HG03045 (cell line): ENCODE measurements around the gene NHERF2.

Experiments used
- ATAC-seq: cut with Tn5 transposase; IDR thresholded peaks from one replicate; pipeline ENCODE4 v1.9.1; 2021; ENCODE audit warnings: mild to moderate bottlenecking, moderate library complexity; ENCODE audit not compliant: unreplicated experiment

NHERF2 gene

DNA sequence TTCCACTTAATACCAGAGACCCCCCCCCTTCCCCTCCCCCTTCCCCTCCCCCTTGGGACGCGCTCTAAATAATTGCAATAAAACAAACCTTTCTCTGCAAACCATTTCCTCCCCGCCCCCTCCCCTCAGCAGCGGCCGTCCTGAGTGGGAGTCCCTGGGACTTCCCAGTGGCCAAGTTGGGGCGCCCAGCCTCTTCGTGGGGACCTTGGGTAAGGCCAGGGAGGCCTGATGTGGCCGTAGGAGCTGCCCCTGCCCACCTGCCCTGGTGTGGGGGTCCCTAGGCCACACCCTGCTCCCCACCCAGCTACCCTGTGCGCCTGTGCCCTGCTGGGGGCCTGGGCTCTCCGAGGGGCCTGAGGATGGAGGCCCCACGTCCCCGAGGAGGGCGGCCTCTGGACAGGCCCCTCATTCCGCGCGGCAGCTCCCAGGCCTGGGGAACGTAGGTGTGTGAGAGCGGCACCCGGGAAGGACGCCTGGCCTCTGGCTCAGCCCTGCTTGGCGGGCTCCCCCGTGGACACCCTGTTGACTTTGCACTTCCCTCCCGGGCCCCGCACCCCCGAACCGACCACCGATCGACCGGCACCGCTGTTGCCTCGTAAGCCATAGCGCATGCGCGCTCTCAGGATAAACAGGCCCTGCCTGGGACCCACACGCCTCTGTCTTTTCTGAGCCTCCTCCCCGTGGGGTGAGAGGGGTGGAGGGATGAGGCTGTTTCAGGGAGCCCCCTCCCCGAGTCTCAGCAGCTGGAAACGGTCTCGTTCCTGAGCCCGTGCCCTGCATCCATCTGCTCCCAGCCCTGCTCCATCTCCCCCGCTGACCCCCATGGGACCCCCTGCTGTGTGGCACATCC, 11.9 kb downstream of the NHERF2 start:
- ATAC-seq, result no peak

GRCh38 chr16:2039274-2040031, 12.8 kb downstream of the NHERF2 start:
- no peak for ATAC-seq

DNA sequence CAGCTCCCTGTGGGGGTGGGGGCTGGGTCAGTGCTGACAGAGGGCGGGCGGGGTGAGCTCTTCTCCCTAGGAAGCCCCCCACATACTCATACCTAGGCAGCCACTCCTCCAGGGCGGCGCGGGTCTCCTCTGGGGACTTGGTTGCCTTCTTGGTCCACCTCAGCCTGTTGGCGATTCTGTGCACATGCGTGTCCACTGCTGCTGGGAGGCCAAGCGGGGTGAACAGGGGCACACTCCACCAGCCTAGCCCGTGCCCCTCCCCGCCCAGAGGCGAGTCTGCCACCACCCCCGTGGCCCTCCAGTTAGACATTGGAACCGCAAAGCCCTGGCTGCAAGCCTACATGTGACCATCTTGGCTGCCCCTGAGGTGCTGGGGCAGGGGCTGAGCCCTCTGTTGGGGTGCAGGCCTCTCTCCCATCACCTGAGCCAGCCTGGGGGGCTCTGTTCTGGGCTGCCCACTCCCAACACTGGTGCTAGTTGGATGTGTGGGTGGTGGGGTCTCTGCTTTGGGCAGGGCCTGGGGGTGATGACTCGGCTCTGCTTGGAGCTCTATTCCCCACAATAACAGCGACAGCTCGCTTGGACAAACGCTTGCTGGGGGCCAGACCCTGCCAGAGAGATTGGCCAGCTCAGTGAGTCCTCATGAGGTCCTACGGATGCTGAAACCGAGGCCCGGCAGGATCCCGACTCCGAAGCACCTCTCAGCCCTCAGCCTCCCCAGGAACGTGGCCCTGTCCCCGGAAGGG, 13.5 kb downstream of the NHERF2 start:
- ATAC-seq, result no peak

- ATAC-seq, result no peak
Observed at GRCh38 chr16:2040787-2041522, 14.3 kb downstream of the NHERF2 start.

GRCh38 chr16:2042171-2042985, 15.7 kb downstream of the NHERF2 start:
- no peak for ATAC-seq

- ATAC-seq, result no peak
Observed at GRCh38 chr16:2042986-2043666, 16.4 kb downstream of the NHERF2 start.

- no peak for ATAC-seq
Observed at GRCh38 chr16:2043667-2044451, 17.2 kb downstream of the NHERF2 start.

- no peak for ATAC-seq
Observed at GRCh38 chr16:2044541-2044940, 17.8 kb downstream of the NHERF2 start.

DNA sequence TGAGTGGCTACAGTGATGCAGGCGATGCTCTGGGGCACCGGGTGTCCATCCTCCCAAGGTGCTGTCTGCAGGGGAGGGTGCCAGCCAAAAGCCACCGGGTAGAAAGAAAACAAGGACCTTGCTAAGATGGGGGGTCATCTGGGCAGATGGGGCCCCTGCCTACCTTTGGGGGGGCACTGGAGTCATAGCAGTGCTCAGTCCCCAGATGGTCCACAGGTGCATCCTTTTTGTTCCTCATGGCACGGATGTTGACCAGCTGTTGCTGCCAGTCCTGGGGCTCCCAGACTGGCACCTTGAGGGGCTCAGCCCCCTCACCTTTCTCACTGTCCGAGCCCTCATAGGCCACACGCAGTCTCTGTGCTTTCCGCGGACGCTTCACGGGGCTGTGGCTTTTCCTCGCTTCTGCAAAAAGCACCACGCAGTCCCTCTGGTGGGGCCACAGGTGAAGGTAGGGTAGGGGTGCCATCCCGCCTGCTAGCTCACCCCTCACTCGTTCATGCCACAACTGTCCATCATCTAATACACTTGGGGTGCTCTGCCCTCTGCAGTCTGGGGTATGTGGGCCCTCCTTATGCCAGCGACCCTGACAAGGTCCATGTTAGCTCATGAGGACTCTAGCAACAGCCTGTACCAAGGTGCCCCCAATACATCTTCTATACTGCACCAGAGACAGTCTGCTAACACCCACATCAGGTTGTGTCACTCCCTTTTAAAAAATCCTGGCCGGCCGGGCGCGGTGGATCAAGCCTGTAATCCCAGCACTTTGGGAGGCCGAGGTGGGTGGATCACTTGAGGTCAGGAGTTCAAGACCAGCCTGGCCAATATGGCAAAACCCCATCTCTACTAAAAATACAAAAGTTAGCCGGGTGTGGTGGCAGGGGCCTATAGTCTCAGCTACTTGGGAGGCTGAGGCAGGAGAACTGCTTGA, 19.5 kb downstream of the NHERF2 start:
- no peak for ATAC-seq

GRCh38 chr16:2046893-2047329, 20.2 kb downstream of the NHERF2 start:
- ATAC-seq, result no peak

DNA sequence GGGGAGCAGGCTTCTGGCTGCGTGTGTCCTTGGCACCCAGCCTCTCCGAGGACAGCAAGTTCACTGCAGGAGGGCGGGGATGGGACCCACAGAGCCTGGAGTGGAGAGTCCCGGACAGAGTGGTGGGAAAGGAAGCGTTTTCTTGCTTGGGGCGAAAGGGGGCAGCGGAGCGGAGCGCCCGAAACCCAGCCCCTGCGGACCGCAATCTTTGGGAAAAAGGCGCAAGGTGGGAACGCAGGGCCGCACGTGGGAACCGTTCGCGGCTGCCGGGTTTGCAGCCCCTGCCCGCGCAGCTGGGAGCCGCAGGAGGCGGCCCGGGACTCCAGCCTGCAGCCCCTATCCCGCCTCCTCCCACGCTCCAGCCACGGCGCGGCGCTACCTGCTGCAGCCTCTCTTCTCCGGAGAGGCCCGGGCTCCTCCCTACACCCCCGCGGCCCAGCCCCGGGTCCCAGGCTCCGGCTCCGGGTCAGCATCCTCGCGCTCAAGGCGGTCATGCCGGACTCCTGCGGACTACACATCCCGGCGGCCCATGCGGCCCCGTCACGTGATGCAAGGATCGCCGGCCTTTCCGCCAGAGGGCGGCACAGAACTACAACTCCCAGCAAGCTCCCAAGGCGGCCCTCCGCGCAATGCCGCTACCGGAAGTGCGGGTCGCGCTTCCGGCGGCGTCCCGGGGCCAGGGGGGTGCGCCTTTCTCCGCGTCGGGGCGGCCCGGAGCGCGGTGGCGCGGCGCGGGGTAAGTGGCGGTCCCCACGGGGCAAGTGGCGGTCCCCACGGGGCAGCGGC, 20.8 kb downstream of the NHERF2 start, which contains the start of the genes NTHL1 and TSC2:
Gene NTHL1 (minus strand): TSS at position 505 of the 786 bp plus-strand sequence. CDS start 11 bp downstream, at position 494.
Gene TSC2 (plus strand): TSS at position 656 of the 786 bp plus-strand sequence. CDS start 631 bp downstream, outside the sequence.
- ATAC-seq, result peak; percentile 88

DNA sequence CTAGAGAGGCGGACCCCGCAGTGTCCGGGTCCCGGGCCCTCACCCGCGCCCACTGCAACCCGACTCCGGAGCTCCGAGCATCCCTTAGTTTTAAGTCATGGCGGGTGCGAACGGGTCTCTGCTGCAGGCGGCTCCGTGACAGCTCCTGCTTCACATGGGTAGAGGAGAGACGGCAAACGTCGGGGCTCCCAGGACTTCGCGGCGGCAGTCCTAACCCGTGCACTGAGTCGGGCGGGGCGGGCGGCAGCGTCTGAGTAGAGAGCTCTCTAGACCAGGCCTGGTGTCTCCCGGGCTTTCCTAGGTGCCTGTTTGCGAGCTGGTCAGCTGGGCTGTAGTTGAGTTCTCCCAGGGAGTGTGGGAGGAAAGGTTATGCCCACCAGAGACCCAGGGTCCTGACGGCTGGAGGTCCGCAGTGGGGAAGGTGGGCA, 21.4 kb downstream of the NHERF2 start:
- ATAC-seq, result peak; percentile 1

DNA sequence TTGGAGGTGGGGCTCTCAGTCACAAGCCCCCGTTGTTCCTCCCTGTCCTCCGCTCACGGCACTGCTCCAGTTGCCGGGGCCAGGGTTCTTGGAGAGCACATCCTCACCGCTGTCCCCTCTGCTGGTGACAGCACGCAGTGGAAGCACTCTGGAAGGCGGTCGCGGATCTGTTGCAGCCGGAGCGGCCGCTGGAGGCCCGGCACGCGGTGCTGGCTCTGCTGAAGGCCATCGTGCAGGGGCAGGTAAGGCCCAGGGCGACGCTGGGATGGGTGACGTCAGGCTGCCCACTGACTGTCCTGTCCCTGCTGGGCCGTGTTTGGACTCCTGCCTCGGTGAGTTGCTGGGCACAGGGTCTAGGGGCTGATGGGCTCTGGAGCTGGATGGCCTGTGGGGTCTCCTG, 26.5 kb downstream of the NHERF2 start:
- ATAC-seq, result no peak

- ATAC-seq, result no peak
Observed at GRCh38 chr16:2053897-2054296, 27.2 kb downstream of the NHERF2 start.

DNA sequence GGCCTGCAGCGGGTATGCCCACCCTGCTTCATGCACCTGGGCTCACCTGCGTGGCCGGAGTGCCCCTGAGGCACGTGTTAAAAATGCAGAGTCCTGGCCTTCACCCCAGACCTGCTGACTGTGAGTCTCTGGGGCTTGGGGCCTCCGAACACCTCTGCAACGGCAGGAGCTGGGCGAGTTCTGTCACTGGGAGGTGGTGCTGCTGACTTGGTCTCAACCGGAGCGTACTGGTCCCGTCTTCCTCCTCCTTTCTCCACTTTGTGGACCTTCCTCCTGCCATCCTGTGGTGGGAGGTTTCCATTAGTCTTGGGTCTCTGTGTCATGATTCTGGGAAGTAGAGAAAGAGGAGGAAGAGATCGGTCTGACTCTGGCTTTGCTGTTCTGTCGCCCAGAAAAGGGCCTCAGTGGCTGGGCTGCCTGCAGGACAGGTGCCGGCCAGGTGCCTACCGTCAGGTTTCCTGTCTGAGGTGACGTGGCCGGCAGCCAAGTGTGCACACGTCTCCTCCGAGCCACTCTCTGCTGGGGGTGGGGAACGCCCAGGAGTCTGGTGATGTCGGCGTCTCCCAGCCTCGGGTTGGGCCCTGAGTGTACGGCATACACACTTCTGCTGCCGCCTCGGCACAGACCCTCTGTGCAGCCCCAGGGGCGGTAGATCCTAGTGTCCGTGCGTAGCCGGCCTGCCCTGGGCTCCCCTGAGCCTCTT, 28.0 kb downstream of the NHERF2 start:
- ATAC-seq, result no peak

GRCh38 chr16:2056077-2056476, 29.4 kb downstream of the NHERF2 start:
- ATAC-seq, result no peak
